C4-2B (cell line): Measurements from ENCODE around the gene APOC1.

Experiments
- H3K27ac ChIP-seq: fragments of 450-650 bp; 2 replicates; pipeline ENCODE4 v1.5.1; 2017
- CTCF ChIP-seq: fragments of 450-650 bp; conservative IDR thresholded peaks from 2 replicates; pipeline ENCODE4 v1.5.1; 2017; ENCODE audit warnings: mild to moderate bottlenecking
- ZFX ChIP-seq: fragments of 450-650 bp; IDR thresholded peaks from 2 replicates; pipeline ENCODE4 v1.6.1; 2017

Gene APOC1

GRCh38 chr19:44948237-44948636 lies 33.8 kb downstream of the APOC1 start:
- TF ChIP-seq CTCF (no peak), ZFX (no peak)
- no peak overlapping the region for H3K27ac ChIP-seq

DNA sequence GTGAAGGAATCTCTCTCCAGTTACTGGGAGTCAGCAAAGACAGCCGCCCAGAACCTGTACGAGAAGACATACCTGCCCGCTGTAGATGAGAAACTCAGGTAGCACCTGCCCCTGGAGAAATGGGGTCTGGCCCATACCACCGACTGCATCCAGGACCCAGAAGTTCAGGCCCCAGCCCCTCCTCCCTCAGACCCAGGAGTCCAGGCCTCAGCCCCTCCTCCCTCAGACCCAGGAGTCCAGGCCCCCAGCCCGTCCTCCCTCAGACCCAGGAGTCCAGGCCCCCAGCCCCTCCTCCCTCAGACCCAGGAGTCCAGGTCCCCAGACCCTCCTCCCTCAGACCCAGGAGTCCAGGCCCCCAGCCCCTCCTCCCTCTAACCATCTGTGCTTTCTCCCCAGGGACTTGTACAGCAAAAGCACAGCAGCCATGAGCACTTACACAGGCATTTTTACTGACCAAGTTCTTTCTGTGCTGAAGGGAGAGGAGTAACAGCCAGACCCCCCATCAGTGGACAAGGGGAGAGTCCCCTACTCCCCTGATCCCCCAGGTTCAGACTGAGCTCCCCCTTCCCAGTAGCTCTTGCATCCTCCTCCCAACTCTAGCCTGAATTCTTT lies 34.5 kb downstream of the APOC1 start:
- no peak overlapping the region for H3K27ac ChIP-seq
- TF ChIP-seq CTCF, result no peak
- no peak for TF ChIP-seq ZFX

DNA sequence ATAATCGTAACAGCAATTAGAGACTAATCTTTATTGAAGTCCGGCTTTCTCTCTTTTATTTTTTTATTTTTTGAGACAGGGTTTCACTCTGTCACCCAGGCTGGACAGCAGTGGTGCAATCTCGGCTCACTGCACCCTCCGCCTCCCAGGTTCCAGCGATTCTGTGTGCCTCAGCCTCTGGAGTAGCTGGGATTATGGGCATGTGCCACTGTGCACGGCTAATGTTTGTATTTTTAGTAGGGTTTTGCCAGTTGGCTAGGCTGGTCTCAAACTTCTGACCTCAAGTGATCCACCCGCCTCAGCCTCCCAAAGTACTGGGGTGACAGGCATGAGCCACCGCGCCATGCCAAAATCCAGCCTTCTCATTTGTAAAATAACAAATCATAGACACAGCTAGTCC lies 35.1 kb downstream of the APOC1 start:
- no peak overlapping the region for H3K27ac ChIP-seq
- no peak for TF ChIP-seq ZFX
- TF ChIP-seq CTCF, result no peak

DNA sequence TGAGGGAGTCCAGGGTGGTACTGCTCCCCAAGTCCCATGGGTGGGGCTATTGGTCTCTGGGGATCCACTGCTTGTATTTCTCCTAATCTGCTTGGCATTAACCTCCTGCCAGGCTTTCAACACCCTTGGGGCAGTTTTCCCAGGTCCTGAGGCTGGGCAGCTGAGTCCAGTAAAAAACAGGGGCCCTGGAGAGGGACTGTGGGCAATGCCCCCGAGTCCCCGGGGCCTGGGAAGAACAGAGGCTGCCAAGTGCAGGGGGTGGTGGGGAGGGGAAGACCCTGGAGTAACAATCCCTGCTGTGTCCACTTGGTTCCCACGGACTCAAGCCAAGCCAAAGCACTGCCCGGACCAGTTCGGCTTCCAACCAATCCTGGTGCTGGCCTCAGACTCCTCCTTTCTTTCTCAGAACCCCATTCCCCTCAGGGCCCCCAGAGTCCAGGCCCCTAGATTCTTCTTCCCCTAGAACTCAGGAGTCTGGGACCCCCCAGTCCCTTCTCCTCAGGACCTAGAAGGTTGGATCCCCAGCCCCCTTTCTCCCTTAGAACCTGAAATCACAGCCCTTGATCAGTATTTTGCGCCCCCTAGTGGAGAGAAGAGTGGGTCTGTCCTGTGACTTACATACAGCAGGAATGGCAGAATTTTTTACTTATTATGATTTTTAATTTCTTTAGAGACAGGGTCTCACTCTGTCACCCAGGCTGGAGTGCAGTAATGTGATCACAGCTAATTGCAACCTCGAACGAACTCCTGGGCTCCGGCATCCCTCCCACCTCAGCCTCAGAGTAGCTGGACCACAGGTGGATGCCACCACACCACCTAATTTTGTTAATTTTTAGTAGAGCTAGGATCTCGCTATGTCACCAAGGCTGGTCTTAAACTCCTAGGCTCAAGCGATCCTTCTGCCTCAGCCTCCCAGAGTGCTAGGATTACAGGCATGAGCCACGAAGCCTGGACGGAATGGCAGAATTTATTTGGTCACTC lies 37.1 kb downstream of the APOC1 start:
- no peak for TF ChIP-seq ZFX
- TF ChIP-seq CTCF, result peak; percentile 81
- H3K27ac ChIP-seq, result peak overlapping the region; percentile 27

GRCh38 chr19:44954278-44954648 lies 39.9 kb downstream of the APOC1 start:
- H3K27ac ChIP-seq, result peak overlapping the region; percentile 96
- TF ChIP-seq ZFX (no peak), CTCF (no peak)

- H3K27ac ChIP-seq, result peak within 1 kb of the TSS; percentile 96
- TF ChIP-seq CTCF (no peak), ZFX (no peak)
Measured at GRCh38 chr19:44954649-44955504, 40.5 kb downstream of the APOC1 start, which contains the start of gene CLPTM1. Gene CLPTM1, plus strand, starts transcription at chr19:44955380. Its CDS starts 16 bp downstream, at chr19:44955396.
